ENCODE results near the gene MPZL1. TPM values are rescaled to one million over a fixed set of nuclear protein-coding genes. Genes with fewer than 3 reads are reported as not detected.

Gene MPZL1
- total and polyA plus RNA-seq, 2 of the 13 experiments (the other 11 are each of a cell fraction or from before 2014, with no cell fraction given), result 38.0 to 68.7 TPM

DNA sequence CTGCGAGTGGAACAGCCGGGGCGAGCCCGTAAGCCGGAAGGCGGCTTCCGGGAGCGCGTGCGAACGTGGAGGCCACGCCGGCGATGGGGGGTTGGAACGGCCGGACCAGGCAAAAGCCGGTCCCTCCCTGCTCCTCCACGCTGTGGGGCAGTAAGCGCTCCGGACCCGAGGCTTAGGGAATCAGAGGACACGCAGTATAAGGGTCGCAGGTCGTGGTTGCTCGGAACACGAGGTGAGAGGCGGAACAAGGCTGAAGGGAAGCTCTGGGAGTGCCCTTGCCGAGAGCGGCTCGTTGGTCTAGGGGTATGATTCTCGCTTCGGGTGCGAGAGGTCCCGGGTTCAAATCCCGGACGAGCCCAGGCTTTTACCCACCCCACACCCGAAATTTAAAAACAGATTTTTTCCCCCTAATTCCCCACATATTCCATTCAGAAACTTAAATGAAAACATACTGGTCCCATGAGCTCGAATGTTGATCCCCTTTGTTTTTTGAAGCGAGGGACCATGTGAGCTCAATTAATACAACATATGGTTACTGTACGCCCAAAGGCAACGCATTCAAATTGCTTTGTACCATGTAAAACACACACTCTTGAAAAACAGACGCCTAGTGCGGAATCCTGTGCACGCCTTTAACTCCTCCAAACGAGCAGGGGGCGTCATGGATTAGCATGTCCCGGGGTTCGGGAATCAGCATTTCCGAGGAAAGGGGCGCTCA lies 7.2 kb upstream of the MPZL1 start (continued):
- TF ChIP-seq ZNF501 (CRISPR knock-in tag; IDR thresholded peaks at IDR 0.05) (peak; percentile 83; the same call in 1 of the 2 replicates), MEIS1 (CRISPR knock-in tag; IDR thresholded peaks at IDR 0.05; ENCODE audit: borderline replicate concordance) (peak; percentile 64; the same call in 1 of the 2 replicates), NCOA2 (CRISPR knock-in tag; IDR thresholded peaks at IDR 0.05) (no peak; the same call in 1 of the 2 replicates), ZNF460 (CRISPR knock-in tag; IDR thresholded peaks at IDR 0.05; ENCODE audit: borderline replicate concordance) (no peak), NFKBIZ (CRISPR knock-in tag; IDR thresholded peaks at IDR 0.05) (peak; percentile 47; the same call in 1 of the 2 replicates), PAF1 (CRISPR knock-in tag; IDR thresholded peaks at IDR 0.05) (no peak), ZNF749 (CRISPR knock-in tag; IDR thresholded peaks at IDR 0.05; ENCODE audit: borderline replicate concordance) (peak; percentile 55; the same call in 1 of the 2 replicates), ZNF605 (CRISPR knock-in tag; IDR thresholded peaks at IDR 0.05) (no peak; the same call in 1 of the 2 replicates), EED (CRISPR knock-in tag; IDR thresholded peaks at IDR 0.05) (no peak), RFX1 (IDR thresholded peaks at IDR 0.05) (no peak), E2F5 (CRISPR knock-in tag; conservative IDR thresholded peaks at IDR 0.05) (no peak), GPN1 (CRISPR knock-in tag; IDR thresholded peaks at IDR 0.05; ENCODE audit: borderline replicate concordance) (no peak), ZNF704 (CRISPR knock-in tag; IDR thresholded peaks at IDR 0.05; ENCODE audit: borderline replicate concordance) (0 out of 2 replicates have a peak, but pooled peaks have one; percentile 49), ZSCAN21 (CRISPR knock-in tag; IDR thresholded peaks at IDR 0.05; ENCODE audit: borderline replicate concordance) (peak; percentile 74; the same call in 1 of the 2 replicates), ZNF20 (CRISPR knock-in tag; IDR thresholded peaks at IDR 0.05) (no peak), ZNF737 (CRISPR knock-in tag; IDR thresholded peaks at IDR 0.05; ENCODE audit: borderline replicate concordance) (no peak), TOPORS (CRISPR knock-in tag; IDR thresholded peaks at IDR 0.05) (no peak; the same call in none of the 2 replicates), FIP1L1 (IDR thresholded peaks at IDR 0.05; ENCODE audit: borderline replicate concordance, insufficient read depth, low read depth, low read length) (no peak), CBX1 (IDR thresholded peaks at IDR 0.05; ENCODE audit: low read depth) (peak; percentile 25), HDAC2 (CRISPR knock-in tag; IDR thresholded peaks at IDR 0.05) (peak; percentile 28; the same call in 1 of the 2 replicates), ZNF549 (CRISPR knock-in tag; IDR thresholded peaks at IDR 0.05) (no peak), ZNF564 (CRISPR knock-in tag; IDR thresholded peaks at IDR 0.05) (0 out of 2 replicates have a peak, but pooled peaks have one; percentile 38), ZNF292 (CRISPR knock-in tag; IDR thresholded peaks at IDR 0.05; ENCODE audit: borderline replicate concordance, low read depth) (no peak), SIX1 (CRISPR knock-in tag; IDR thresholded peaks at IDR 0.05; ENCODE audit: borderline replicate concordance) (peak; percentile 49), ZSCAN12 (CRISPR knock-in tag; IDR thresholded peaks at IDR 0.05) (0 out of 2 replicates have a peak, but pooled peaks have one; percentile 32), BRCA1 (CRISPR knock-in tag; IDR thresholded peaks at IDR 0.05) (no peak), TCF7L2 (IDR thresholded peaks at IDR 0.05; ENCODE audit: low read depth, low read length) (no peak), ZNF264 (CRISPR knock-in tag; IDR thresholded peaks at IDR 0.05) (peak; percentile 94)
- TF ChIP-seq, protein P1, sequence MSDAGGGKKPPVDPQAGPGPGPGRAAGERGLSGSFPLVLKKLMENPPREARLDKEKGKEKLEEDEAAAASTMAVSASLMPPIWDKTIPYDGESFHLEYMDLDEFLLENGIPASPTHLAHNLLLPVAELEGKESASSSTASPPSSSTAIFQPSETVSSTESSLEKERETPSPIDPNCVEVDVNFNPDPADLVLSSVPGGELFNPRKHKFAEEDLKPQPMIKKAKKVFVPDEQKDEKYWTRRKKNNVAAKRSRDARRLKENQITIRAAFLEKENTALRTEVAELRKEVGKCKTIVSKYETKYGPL (CRISPR knock-in tag; IDR thresholded peaks at IDR 0.05), result no peak
